Measurements from ENCODE around the gene CUEDC1. TPM values are rescaled to one million over a fixed set of nuclear protein-coding genes. Genes with fewer than 3 reads are reported as not detected.

The CUEDC1 gene
- polyA plus RNA-seq, 2 of the 4 experiments (the other 2 are of a cell fraction), result 44.3 to 90.6 TPM

DNA sequence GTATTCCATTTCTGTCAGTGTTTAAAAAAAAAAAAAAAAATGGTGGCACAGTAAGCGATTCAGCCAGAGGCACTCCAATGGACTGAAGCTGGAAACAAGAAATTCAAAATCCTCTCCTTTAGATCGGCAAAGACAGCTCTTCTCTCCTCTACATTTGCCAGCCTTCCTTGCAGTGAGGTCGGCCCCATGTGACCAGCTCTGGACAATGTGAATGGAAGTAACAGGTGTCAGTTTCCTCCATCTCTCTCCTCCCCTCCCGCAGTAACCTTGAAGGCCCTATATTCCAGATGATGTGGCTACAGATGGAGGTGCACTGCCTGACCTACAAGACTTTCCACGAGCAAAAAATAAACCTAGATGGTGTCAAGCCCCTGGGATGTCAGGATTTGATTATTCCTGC lies 15.0 kb downstream of the CUEDC1 start:
- H3K4me3 ChIP-seq, result no peak overlapping the region
- no peaks in the 10 kb centered on the region for H3K9me3 ChIP-seq
- TF ChIP-seq EHMT2 (IDR thresholded peaks at IDR 0.05; ENCODE audit: low read depth), result no peak
- TF ChIP-seq ZNF302 (CRISPR knock-in tag; IDR thresholded peaks at IDR 0.05), result no peak
- no peak for TF ChIP-seq EP300 (IDR thresholded peaks at IDR 0.05)
- no peak for TF ChIP-seq POLR2AphosphoS2 (conservative IDR thresholded peaks at IDR 0.05; ENCODE audit: low read length)
- TF ChIP-seq ZFP36 (IDR thresholded peaks at IDR 0.05; ENCODE audit: borderline replicate concordance, partially characterized antibody), result no peak
- no peak for TF ChIP-seq CBX8 (IDR thresholded peaks at IDR 0.05)
- TF ChIP-seq JUNB (IDR thresholded peaks at IDR 0.05), result no peak
- peak; percentile 80 for TF ChIP-seq USF2 (IDR thresholded peaks at IDR 0.05)
- TF ChIP-seq ATOH8 (CRISPR knock-in tag; IDR thresholded peaks at IDR 0.05; ENCODE audit: low read depth), result no peak
- TF ChIP-seq PHF8 (IDR thresholded peaks at IDR 0.05; ENCODE audit: borderline replicate concordance, low read depth), result no peak
- peak; percentile 6; the same call in 1 of the 2 replicates for TF ChIP-seq MAX (IDR thresholded peaks at IDR 0.05)
- no peak for TF ChIP-seq MYC (IDR thresholded peaks at IDR 0.05; ENCODE audit: borderline replicate concordance, low read length)
- no peak for TF ChIP-seq RNF2 (IDR thresholded peaks at IDR 0.05; ENCODE audit: borderline replicate concordance, low read depth)
- no peak for TF ChIP-seq HEYL (CRISPR knock-in tag; IDR thresholded peaks at IDR 0.05)
- WGBS (ENCODE audit: missing lambda C conversion rate), result 42% methylated on average over 5 of the region's 5 CpGs
- peak overlapping the region; percentile 45 for H3K4me2 ChIP-seq
- ChIA-PET POLR2A (interaction anchor here (0.8 to 1.6 kb wide), 4 partner anchors 9 to 67 kb away, joined by 3 to 4 read pairs (median 4); partner anchors contain the start of genes CUEDC1 and SRSF1), CTCF (interaction anchor here (0.6 to 20.4 kb wide), 13 partner anchors 10 to 175 kb away, joined by 3 to 222 read pairs (median 6); partner anchors contain the start of gene CUEDC1)
- ATAC-seq, result peak; percentile 48 to 58; a peak in 4 of 6 replicates
- peak overlapping the region; percentile 55 to 87 for H3K27ac ChIP-seq
- no peak for FAIRE-seq
- DNase-seq (ENCODE audit: low read depth in 1 of 2, low spot score in 1 of 2), result peak in 1 of 2 experiments; percentile 55
- peaks cover 94% of the 10 kb centered on the region for H3K4me1 ChIP-seq

DNA sequence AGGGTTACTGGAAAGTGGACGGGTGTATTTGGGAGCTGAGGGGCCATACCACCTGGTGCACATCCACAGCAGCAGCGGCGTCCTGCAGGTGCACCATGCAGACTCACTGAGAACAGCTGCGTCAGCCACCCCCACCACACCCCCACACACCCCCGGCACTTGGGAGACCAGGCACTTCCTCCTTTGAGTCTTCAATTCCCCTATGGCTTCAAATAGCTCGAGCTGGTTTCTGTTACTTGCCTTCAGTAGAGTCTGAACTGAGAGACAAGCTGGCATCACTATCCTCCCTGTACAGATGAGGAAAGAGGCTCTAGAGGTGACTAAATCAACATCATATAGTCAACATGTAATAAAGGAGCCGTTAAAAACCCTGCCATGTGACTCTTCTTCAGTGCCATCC lies 15.4 kb downstream of the CUEDC1 start:
- no peak for TF ChIP-seq CHD2 (IDR thresholded peaks at IDR 0.05; ENCODE audit: low read length, partially characterized antibody)
- TF ChIP-seq ZNF302 (CRISPR knock-in tag; IDR thresholded peaks at IDR 0.05), result no peak
- no peak for TF ChIP-seq TFCP2L1 (CRISPR knock-in tag; IDR thresholded peaks at IDR 0.05)
- ChIA-PET POLR2A (interaction anchor here (0.8 to 1.6 kb wide), 5 partner anchors 9 to 68 kb away, joined by 3 to 4 read pairs (median 3); partner anchors contain the start of genes CUEDC1 and SRSF1), CTCF (interaction anchor here (1.0 to 20.4 kb wide), 14 partner anchors 10 to 106 kb away, joined by 3 to 222 read pairs (median 6); partner anchors contain the start of gene CUEDC1)
- no peak overlapping the region for H3K4me3 ChIP-seq
- peaks cover 94% of the 10 kb centered on the region for H3K4me1 ChIP-seq
- WGBS (ENCODE audit: missing lambda C conversion rate), result 67% methylated on average over 7 of the region's 7 CpGs
- no peak for ATAC-seq
- FAIRE-seq, result no peak
- H3K9me3 ChIP-seq, result no peaks in the 10 kb centered on the region
- H3K27ac ChIP-seq, result peak overlapping the region; percentile 55 to 87
- no peak for DNase-seq (ENCODE audit: low read depth in 1 of 2, low spot score in 1 of 2)
- H3K4me2 ChIP-seq, result peak overlapping the region; percentile 45

- WGBS (ENCODE audit: missing lambda C conversion rate), result 51% methylated on average over 7 of the region's 7 CpGs
- ATAC-seq (no peak), FAIRE-seq (no peak), DNase-seq (ENCODE audit: low read depth in 1 of 2, low spot score in 1 of 2) (no peak)
- POLR2A ChIA-PET, result interaction anchor here (0.9 to 1.2 kb wide), 2 partner anchors 9 to 11 kb away, joined by 4 to 5 read pairs; no protein-coding TSS in a partner anchor
- no peak overlapping the region for H3K4me3 ChIP-seq
- H3K4me2 ChIP-seq, result peak overlapping the region; percentile 15; the same call in 2 of the 3 replicates
- H3K9me3 ChIP-seq, result no peaks in the 10 kb centered on the region
- H3K4me1 ChIP-seq, result peaks cover 97% of the 10 kb centered on the region
- H3K27ac ChIP-seq, result peak overlapping the region; percentile 0 to 87; a peak in 5 of 6 replicates
- CTCF ChIA-PET, result interaction anchor here (0.5 to 20.4 kb wide), 12 partner anchors 10 to 63 kb away, joined by 3 to 222 read pairs (median 4); partner anchors contain the start of gene CUEDC1
- TF ChIP-seq, protein P1, sequence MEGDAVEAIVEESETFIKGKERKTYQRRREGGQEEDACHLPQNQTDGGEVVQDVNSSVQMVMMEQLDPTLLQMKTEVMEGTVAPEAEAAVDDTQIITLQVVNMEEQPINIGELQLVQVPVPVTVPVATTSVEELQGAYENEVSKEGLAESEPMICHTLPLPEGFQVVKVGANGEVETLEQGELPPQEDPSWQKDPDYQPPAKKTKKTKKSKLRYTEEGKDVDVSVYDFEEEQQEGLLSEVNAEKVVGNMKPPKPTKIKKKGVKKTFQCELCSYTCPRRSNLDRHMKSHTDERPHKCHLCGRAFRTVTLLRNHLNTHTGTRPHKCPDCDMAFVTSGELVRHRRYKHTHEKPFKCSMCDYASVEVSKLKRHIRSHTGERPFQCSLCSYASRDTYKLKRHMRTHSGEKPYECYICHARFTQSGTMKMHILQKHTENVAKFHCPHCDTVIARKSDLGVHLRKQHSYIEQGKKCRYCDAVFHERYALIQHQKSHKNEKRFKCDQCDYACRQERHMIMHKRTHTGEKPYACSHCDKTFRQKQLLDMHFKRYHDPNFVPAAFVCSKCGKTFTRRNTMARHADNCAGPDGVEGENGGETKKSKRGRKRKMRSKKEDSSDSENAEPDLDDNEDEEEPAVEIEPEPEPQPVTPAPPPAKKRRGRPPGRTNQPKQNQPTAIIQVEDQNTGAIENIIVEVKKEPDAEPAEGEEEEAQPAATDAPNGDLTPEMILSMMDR (IDR thresholded peaks at IDR 0.05), result no peak
- no peak for TF ChIP-seq ZC3H11A (IDR thresholded peaks at IDR 0.05)
- no peak for TF ChIP-seq MAX (IDR thresholded peaks at IDR 0.05)
- TF ChIP-seq EHF (CRISPR knock-in tag; IDR thresholded peaks at IDR 0.05), result no peak
- no peak for TF ChIP-seq CHD4 (IDR thresholded peaks at IDR 0.05; ENCODE audit: borderline replicate concordance)
- TF ChIP-seq TFCP2L1 (CRISPR knock-in tag; IDR thresholded peaks at IDR 0.05), result no peak
Measured at GRCh38 chr17:57938061-57938502, 17.1 kb downstream of the CUEDC1 start.
